Neural cell (in vitro differentiated cells): ENCODE data around the gene TUBD1.

Experiments
- CTCF ChIP-seq: fragments of 450-650 bp; IDR thresholded peaks from 2 replicates; pipeline ENCODE4 v1.5.1; 2014; ENCODE audit warnings: antibody characterized with exemption, mild to moderate bottlenecking, moderate library complexity; ENCODE audit not compliant: poor library complexity, severe bottlenecking
- EP300 ChIP-seq: fragments of 450-650 bp; conservative IDR thresholded peaks from 2 replicates; pipeline ENCODE4 v1.6.1; 2014; ENCODE audit warnings: antibody characterized with exemption, mild to moderate bottlenecking, moderate library complexity; ENCODE audit not compliant: poor library complexity, severe bottlenecking
- EZH2 ChIP-seq: fragments of 200-600, 300-800 bp; shearing (Covaris generic), sonication (generic); IDR thresholded peaks from 2 replicates; pipeline ENCODE4 v1.6.1; 2014; ENCODE audit warnings: antibody characterized with exemption, low read length, borderline replicate concordance, mild to moderate bottlenecking; ENCODE audit not compliant: insufficient read depth, poor library complexity, severe bottlenecking
- MXI1 ChIP-seq: fragments of 450-650 bp; conservative IDR thresholded peaks from 2 replicates; pipeline ENCODE4 v1.6.1; 2014; ENCODE audit warnings: antibody characterized with exemption, mild to moderate bottlenecking; ENCODE audit not compliant: poor library complexity, severe bottlenecking
- POLR2AphosphoS5 ChIP-seq: IDR thresholded peaks from 2 replicates; pipeline ENCODE4 v1.6.1; 2012
- RAD21 ChIP-seq: fragments of 450-650 bp; conservative IDR thresholded peaks from 2 replicates; pipeline ENCODE4 v1.6.1; 2014; ENCODE audit warnings: antibody characterized with exemption, mild to moderate bottlenecking, moderate library complexity
- SMC3 ChIP-seq: fragments of 450-650 bp; conservative IDR thresholded peaks from 2 replicates; pipeline ENCODE4 v1.6.1; 2014; ENCODE audit warnings: antibody characterized with exemption, mild to moderate bottlenecking, moderate library complexity; ENCODE audit not compliant: poor library complexity
- TAF1 ChIP-seq: IDR thresholded peaks from 2 replicates; pipeline ENCODE4 v1.6.1; 2012; ENCODE audit warnings: low read depth

- TF ChIP-seq CTCF: no peak
- no peak for TF ChIP-seq RAD21
- no peak for TF ChIP-seq TAF1
- no peak for TF ChIP-seq EP300
- no peak for TF ChIP-seq EZH2
- no peak for TF ChIP-seq POLR2AphosphoS5
- TF ChIP-seq MXI1: no peak
- TF ChIP-seq SMC3: no peak
Observed at GRCh38 chr17:59815965-59816364, 76.8 kb downstream of the TUBD1 start.
